WI38 (cell line): ENCODE results near the gene IL16.

Source experiments
- H3K4me3 ChIP-seq: 2 replicates; pipeline ENCODE4 v1.5.1; 2011; ENCODE audit warnings: low read depth, mild to moderate bottlenecking, control low read depth, low read length
- TF ChIP-seq, protein P1 (sequence below): IDR thresholded peaks from 2 replicates; pipeline ENCODE4 v1.5.1; 2012; ENCODE audit warnings: low read depth, mild to moderate bottlenecking, control low read depth, low read length

Gene IL16

DNA sequence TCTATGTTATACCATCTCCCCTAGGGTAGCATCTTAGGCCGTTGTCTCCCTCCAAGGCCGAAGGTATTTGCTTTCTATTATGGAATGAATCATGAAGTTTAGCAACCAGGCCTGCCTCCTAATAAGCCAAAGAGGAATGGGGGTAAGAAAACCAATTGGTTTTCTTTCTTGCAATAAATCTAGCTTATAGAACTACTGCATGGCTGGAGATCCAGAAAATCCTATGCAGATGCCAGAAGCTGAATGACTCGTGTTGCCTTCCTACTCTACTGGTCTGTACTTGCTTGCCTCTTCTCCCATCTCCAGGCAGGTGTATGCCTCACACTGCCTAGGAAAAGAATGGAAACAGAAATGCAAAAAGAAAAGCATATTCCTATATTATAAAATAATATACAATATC is 31.1 kb upstream of the IL16 start:
- no peak overlapping the region for H3K4me3 ChIP-seq
- TF ChIP-seq, protein P1, sequence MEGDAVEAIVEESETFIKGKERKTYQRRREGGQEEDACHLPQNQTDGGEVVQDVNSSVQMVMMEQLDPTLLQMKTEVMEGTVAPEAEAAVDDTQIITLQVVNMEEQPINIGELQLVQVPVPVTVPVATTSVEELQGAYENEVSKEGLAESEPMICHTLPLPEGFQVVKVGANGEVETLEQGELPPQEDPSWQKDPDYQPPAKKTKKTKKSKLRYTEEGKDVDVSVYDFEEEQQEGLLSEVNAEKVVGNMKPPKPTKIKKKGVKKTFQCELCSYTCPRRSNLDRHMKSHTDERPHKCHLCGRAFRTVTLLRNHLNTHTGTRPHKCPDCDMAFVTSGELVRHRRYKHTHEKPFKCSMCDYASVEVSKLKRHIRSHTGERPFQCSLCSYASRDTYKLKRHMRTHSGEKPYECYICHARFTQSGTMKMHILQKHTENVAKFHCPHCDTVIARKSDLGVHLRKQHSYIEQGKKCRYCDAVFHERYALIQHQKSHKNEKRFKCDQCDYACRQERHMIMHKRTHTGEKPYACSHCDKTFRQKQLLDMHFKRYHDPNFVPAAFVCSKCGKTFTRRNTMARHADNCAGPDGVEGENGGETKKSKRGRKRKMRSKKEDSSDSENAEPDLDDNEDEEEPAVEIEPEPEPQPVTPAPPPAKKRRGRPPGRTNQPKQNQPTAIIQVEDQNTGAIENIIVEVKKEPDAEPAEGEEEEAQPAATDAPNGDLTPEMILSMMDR: no peak

DNA sequence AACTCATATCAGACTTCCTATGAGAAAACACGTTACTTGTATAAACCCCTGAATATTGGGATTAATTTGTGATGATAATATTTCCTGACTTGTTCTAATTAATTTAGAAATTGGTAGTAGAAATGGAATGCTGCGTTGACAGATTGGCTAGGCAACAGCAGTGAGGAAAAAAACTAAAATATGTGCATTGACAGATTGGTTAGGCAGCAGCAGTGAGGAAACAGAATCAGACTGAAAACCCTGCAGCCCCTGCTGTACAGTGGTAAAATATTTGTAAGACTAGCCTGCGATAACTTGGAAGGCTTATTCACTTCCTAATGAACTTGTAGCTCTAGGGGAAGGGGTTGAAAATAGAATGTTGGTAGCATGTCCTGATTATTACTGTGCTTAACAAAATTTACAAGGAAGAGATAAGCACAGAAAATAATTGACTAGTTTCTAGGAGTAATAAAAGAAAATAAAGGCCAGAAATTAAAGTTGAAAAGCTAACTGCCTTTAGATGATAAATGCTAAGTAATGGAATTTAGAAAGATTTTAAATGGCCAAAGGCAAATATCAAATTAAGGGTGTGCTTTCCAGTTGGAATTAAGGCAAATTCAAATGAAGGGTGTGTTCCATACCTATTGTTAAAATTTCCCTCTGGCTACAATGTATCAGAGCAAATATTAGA is 29.9 kb upstream of the IL16 start:
- TF ChIP-seq, protein P1: no peak
- no peak overlapping the region for H3K4me3 ChIP-seq

DNA sequence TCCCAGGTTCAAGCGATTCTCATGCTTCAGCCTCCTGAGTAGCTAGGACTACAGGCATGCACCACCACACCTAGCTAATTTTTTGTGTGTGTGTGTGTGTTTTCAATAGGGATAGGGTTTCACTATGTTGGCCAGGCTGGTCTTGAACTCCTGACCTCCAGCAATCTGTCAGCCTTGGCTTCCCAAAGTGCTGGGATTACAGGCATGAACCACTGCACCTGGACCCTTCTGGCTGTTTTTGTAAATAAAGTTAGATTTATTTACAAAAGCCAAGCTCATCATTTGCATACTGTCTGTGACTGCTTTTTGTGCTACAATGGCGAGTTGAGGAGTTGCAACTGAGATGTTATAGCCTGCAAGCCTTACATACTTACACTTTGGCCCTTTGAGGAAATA is 28.6 kb upstream of the IL16 start:
- no peak overlapping the region for H3K4me3 ChIP-seq
- TF ChIP-seq, protein P1: no peak

DNA sequence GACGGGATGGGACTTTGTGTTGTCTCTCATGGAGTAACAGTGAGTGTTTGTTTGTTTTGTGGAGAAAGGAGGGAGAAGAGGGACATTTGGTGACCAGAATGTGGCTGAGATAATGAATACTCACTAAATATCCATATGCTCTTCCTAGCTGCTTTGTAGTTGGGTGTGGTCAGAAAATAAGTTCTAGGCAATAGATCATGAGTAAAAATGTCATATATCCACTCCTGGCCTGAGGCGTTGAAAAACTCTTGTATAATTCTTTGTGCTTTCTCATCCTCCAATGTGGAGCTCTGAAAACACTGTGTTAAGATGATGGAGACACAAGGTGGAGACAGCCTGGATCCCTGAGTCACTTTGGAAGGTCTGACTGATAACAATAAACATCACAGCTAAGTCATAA is 28.0 kb upstream of the IL16 start:
- TF ChIP-seq, protein P1: no peak

DNA sequence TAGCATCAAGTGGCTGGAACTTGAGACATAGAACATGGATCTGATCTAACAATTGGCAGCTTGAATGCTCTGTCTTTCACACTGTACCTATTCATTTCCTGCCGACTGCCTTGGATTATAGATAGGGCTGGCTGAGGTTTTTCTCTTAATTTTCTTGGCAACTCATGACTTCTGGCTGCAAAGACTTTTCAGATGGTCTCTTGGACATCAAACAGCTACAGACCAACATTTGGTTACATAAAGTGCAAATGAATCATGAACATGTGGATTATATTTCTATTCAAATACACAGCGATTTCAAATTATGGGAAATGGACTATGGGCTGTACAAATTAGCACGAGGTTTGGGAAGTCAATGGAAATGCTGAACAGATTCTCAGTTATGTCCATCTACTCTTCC is 26.2 kb upstream of the IL16 start:
- no peak overlapping the region for H3K4me3 ChIP-seq
- TF ChIP-seq, protein P1: no peak

More for the DNA sequence above, 28.0 kb upstream of the IL16 start:
- H3K4me3 ChIP-seq: no peak overlapping the region

DNA sequence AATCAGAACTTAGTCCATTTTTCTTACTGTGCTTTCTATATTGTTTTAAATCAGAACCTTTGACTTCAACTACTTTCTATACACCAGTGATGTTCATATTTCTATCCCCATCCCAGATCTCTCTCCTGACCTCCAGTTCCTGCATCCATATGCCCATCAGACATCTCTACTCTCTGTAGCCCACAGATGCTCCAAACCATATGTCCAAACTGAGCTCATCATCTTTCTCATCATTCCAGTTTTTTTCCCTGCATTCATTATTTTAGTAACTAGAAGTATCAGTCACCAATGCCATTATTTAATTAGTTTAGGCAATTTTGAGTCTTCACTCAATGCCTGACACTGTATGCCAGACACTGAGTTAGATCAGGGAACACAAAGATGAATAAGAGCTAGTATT is 25.4 kb upstream of the IL16 start:
- no peak overlapping the region for H3K4me3 ChIP-seq
- TF ChIP-seq, protein P1: no peak

DNA sequence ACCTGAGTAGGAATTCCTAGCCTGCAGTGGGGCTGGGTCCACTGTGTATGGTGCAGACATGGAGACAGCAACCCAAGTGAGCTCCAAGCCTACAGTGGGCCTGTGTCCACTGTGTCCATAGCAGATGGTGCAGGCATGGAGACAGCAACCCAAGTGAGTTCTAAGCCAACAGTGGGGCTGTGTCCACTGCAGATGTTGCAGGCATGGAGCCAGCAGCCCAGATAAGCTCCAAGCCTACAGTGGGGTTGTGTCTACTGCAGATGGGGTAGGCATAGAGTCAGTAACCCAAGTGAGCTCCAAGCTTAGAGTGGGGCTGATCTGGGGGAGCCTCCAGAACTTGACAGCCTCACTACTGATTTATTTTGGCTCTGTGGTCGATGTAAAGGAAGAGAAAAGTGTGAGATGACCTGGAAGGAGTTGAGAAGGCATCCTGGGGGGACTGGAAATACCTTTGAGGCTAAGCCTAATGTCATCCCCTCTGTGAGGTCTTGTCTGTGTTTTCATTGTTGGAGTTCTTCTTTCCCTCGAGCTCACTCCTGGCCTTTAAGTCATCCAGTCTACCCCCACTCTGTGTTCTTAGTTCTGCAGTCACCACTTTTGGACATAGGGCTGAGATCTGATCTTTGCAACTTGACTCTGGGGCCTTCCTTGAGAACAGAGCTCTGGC is 22.4 kb upstream of the IL16 start:
- H3K4me3 ChIP-seq: no peak overlapping the region
- TF ChIP-seq, protein P1: no peak
